ENCODE measurements around the gene ROR1. TPM values are rescaled to one million over a fixed set of nuclear protein-coding genes. Genes with fewer than 3 reads are reported as not detected.
"Not testable (repeated sequence)": the region's sequence is repeated elsewhere in the genome, so short reads cannot be mapped to it uniquely, and the experiment has no call there.

ROR1 gene
- total RNA-seq, 1 experiment from 2014 or later: 2.7 TPM

DNA sequence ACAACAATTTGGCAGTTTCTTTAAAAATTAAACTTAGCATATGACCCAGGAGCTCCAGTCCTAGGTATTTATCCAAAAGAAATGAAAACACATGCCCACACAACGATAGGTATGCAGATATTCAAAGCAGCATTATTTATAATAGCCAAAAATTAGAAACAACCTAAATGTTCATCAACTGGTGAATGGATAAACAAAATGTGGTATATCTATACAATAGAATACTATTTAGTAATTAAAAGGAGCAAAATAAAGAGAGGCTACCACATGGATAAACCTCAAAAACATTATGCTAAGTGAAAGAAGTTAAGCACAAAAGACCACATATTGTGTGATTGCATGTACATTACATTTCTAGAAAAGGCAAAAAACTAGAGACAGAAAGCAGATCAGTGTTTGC is 51.3 kb downstream of the ROR1 start:
- H3K4me2 ChIP-seq (ENCODE audit: low read length): no peak overlapping the region
- H3K9me2 ChIP-seq (ENCODE audit: insufficient read depth): no peaks in the 10 kb centered on the region
- ATAC-seq (no peak), DNase-seq (ENCODE audit: low read depth, low spot score) (no peak)
- ChIA-PET CTCF (no interaction called here), POLR2A (no interaction called here), RAD21 (ENCODE audit: low non-redundant PET in 1 of 2, low total read pairs in 2 of 2, uncharacterized antibody in 2 of 2, unreplicated experiment in 2 of 2) (no interaction called here)
- no peak overlapping the region for H3K9ac ChIP-seq (ENCODE audit: low read length)
- H3K4me3 ChIP-seq (replicated peaks in 1 of 2; ENCODE audit: low read depth in 1 of 2, low read length in 2 of 2): no peak overlapping the region
- no peaks in the 10 kb centered on the region for H3K9me3 ChIP-seq (ENCODE audit: control insufficient read depth in 1 of 2, insufficient read depth in 1 of 2, low read depth in 1 of 2, low read length in 2 of 2)
- BruUV-seq (replicated peaks): no TSS peak
- H3K27ac ChIP-seq (ENCODE audit: low read depth, low read length): no peak overlapping the region
- no peaks in the 10 kb centered on the region for H3K36me3 ChIP-seq (ENCODE audit: control insufficient read depth in 1 of 2, insufficient read depth in 2 of 2, low read length in 2 of 2)
- no peak overlapping the region for H2AFZ ChIP-seq (ENCODE audit: low read depth, low read length, poor library complexity, severe bottlenecking)
- H4K20me1 ChIP-seq (ENCODE audit: insufficient read depth): no peaks in the 10 kb centered on the region
- no peaks in the 10 kb centered on the region for H3K4me1 ChIP-seq (ENCODE audit: control insufficient read depth in 1 of 2, insufficient read depth in 2 of 2, low read length in 2 of 2)
- H3K27me3 ChIP-seq (ENCODE audit: insufficient read depth, low read length): no peaks in the 10 kb centered on the region; the same call in 1 of the 2 replicates
- intact Hi-C loops (cut with micrococcal nuclease): no loop called here
- H3K79me2 ChIP-seq (ENCODE audit: insufficient read depth, low read length): no peaks in the 10 kb centered on the region
- TF ChIP-seq POLR2AphosphoS5 (IDR thresholded peaks at IDR 0.05; ENCODE audit: low read depth, low read length) (no peak), CEBPB (IDR thresholded peaks at IDR 0.05; ENCODE audit: low read depth) (no peak), FOSL1 (IDR thresholded peaks at IDR 0.05; ENCODE audit: low read depth) (no peak), SP1 (IDR thresholded peaks at IDR 0.05; ENCODE audit: low read depth) (no peak), POLR2A (IDR thresholded peaks at IDR 0.05; ENCODE audit: borderline replicate concordance, extremely low read depth, insufficient read depth, insufficient read length) (no peak), EGR1 (IDR thresholded peaks at IDR 0.05; ENCODE audit: low read depth) (no peak), EZH2phosphoT487 (IDR thresholded peaks at IDR 0.05; ENCODE audit: borderline replicate concordance) (no peak), YY1 (IDR thresholded peaks at IDR 0.05; ENCODE audit: extremely low read depth, insufficient replicate concordance, low read depth, low read length) (no peak), ELF1 (IDR thresholded peaks at IDR 0.05; ENCODE audit: borderline replicate concordance, low read depth) (no peak), CBX3 (IDR thresholded peaks at IDR 0.05; ENCODE audit: low read depth) (no peak), ZNF274 (IDR thresholded peaks at IDR 0.05; ENCODE audit: low read depth, low read length) (no peak), ZFX (IDR thresholded peaks at IDR 0.05) (no peak), EZH2 (IDR thresholded peaks at IDR 0.05) (no peak)
- TF ChIP-seq, protein P1, sequence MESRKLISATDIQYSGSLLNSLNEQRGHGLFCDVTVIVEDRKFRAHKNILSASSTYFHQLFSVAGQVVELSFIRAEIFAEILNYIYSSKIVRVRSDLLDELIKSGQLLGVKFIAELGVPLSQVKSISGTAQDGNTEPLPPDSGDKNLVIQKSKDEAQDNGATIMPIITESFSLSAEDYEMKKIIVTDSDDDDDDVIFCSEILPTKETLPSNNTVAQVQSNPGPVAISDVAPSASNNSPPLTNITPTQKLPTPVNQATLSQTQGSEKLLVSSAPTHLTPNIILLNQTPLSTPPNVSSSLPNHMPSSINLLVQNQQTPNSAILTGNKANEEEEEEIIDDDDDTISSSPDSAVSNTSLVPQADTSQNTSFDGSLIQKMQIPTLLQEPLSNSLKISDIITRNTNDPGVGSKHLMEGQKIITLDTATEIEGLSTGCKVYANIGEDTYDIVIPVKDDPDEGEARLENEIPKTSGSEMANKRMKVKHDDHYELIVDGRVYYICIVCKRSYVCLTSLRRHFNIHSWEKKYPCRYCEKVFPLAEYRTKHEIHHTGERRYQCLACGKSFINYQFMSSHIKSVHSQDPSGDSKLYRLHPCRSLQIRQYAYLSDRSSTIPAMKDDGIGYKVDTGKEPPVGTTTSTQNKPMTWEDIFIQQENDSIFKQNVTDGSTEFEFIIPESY (IDR thresholded peaks at IDR 0.05; ENCODE audit: extremely low read depth, insufficient replicate concordance, low read length): no peak
- TF ChIP-seq, protein P2, sequence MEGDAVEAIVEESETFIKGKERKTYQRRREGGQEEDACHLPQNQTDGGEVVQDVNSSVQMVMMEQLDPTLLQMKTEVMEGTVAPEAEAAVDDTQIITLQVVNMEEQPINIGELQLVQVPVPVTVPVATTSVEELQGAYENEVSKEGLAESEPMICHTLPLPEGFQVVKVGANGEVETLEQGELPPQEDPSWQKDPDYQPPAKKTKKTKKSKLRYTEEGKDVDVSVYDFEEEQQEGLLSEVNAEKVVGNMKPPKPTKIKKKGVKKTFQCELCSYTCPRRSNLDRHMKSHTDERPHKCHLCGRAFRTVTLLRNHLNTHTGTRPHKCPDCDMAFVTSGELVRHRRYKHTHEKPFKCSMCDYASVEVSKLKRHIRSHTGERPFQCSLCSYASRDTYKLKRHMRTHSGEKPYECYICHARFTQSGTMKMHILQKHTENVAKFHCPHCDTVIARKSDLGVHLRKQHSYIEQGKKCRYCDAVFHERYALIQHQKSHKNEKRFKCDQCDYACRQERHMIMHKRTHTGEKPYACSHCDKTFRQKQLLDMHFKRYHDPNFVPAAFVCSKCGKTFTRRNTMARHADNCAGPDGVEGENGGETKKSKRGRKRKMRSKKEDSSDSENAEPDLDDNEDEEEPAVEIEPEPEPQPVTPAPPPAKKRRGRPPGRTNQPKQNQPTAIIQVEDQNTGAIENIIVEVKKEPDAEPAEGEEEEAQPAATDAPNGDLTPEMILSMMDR (IDR thresholded peaks at IDR 0.05 in 2 of 3, conservative IDR thresholded peaks at IDR 0.05 in 1 of 3; ENCODE audit: borderline replicate concordance in 1 of 3, insufficient read depth in 1 of 3, low read depth in 2 of 3, low read length in 2 of 3): no peak
- TF ChIP-seq, protein P3, sequence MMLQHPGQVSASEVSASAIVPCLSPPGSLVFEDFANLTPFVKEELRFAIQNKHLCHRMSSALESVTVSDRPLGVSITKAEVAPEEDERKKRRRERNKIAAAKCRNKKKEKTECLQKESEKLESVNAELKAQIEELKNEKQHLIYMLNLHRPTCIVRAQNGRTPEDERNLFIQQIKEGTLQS (IDR thresholded peaks at IDR 0.05): no peak
- TF ChIP-seq, protein P4, sequence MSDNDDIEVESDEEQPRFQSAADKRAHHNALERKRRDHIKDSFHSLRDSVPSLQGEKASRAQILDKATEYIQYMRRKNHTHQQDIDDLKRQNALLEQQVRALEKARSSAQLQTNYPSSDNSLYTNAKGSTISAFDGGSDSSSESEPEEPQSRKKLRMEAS (IDR thresholded peaks at IDR 0.05): no peak

DNA sequence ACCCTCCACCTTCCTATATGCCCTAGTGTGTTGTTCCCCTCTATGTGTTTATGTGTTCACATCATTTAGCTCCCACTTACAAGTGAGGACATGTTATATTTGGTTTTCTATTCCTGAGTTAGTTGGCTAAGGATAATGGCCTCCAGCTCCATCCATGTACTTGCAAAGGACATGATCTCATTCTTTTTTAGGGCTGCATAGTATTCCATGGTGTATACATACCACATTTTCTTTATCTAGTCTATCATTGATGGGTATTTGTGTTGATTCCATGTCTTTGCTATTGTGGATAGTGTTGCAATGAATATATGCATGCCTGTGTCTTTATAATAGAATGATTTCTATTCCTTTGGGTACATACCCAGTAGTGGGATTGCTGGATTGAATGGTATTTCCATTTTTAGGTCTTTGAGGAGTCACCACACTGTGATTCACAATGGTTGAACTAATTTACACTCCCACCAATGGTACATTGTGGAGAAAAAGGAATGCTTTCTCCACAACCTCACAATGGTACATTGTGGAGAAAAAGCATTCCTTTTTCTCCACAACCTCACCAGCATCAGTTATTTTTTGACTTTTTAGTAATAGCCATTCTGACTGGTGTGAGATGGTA is 52.5 kb downstream of the ROR1 start:
- not testable (repeated sequence) for ATAC-seq

More for the DNA sequence above, 52.5 kb downstream of the ROR1 start:
- H3K27ac ChIP-seq (ENCODE audit: low read depth, low read length); CTCF ChIA-PET; H3K9me2 ChIP-seq (ENCODE audit: insufficient read depth); H3K4me1 ChIP-seq (ENCODE audit: control insufficient read depth in 1 of 2, insufficient read depth in 2 of 2, low read length in 2 of 2); POLR2A ChIA-PET; H3K9me3 ChIP-seq (ENCODE audit: control insufficient read depth in 1 of 2, insufficient read depth in 1 of 2, low read depth in 1 of 2, low read length in 2 of 2); H2AFZ ChIP-seq (ENCODE audit: low read depth, low read length, poor library complexity, severe bottlenecking); H3K4me3 ChIP-seq (replicated peaks in 1 of 2; ENCODE audit: low read depth in 1 of 2, low read length in 2 of 2); intact Hi-C loops (cut with micrococcal nuclease); RAD21 ChIA-PET (ENCODE audit: low non-redundant PET in 1 of 2, low total read pairs in 2 of 2, uncharacterized antibody in 2 of 2, unreplicated experiment in 2 of 2); H3K36me3 ChIP-seq (ENCODE audit: control insufficient read depth in 1 of 2, insufficient read depth in 2 of 2, low read length in 2 of 2); H4K20me1 ChIP-seq (ENCODE audit: insufficient read depth); H3K9ac ChIP-seq (ENCODE audit: low read length); DNase-seq (ENCODE audit: low read depth, low spot score); H3K79me2 ChIP-seq (ENCODE audit: insufficient read depth, low read length); H3K4me2 ChIP-seq (ENCODE audit: low read length); H3K27me3 ChIP-seq (ENCODE audit: insufficient read depth, low read length); BruUV-seq (replicated peaks): not testable (repeated sequence)

Measured in HCT116 (cell line).